Adrenal gland (tissue), 12 donors: ENCODE measurements around the gene COBLL1. TPM values are rescaled to one million over a fixed set of nuclear protein-coding genes. Genes with fewer than 3 reads are reported as not detected.

Source experiments
- DNase-seq, 7 donors: peaks; one replicate each; pipeline ENCODE4 v3.0.0-alpha.2; 2019 to 2020
- H3K27ac ChIP-seq, 5 donors: fragments of 200-600 bp; sonication (generic) in 4 of 5; 1 replicate in 3 of 5; 2 replicates in 2 of 5; pipeline versions ENCODE4 v1.5.1 to v1.8.0; 2016 to 2020; ENCODE audit warnings: mild to moderate bottlenecking in 1 of 5
- H3K27me3 ChIP-seq: fragments of 200-600 bp; 2 replicates; pipeline ENCODE4 v1.8.0; 2021
- H3K36me3 ChIP-seq, 2 donors: fragments of 200-600 bp; replicated peaks in 1 of 2; 1 replicate in 1 of 2; 2 replicates in 1 of 2; pipeline versions ENCODE4 v1.5.1 to v1.8.0; 2018 to 2022
- H3K4me1 ChIP-seq, 2 donors: fragments of 200-600 bp; replicated peaks in 1 of 2; 1 replicate in 1 of 2; 2 replicates in 1 of 2; pipeline versions ENCODE4 v1.5.1 to v1.8.0; 2018 to 2021
- H3K4me3 ChIP-seq, 4 donors: fragments of 200-600 bp; sonication (generic) in 3 of 4; one replicate each; pipeline ENCODE4 v1.5.1; 2016 to 2018
- H3K9me3 ChIP-seq, 3 donors: fragments of 200-600 bp; sonication (generic) in 1 of 3; replicated peaks in 1 of 3; 1 replicate in 2 of 3; 2 replicates in 1 of 3; pipeline versions ENCODE4 v1.5.1 to v1.8.0; 2016 to 2021
- POLR2A ChIP-seq, 2 donors: fragments of 450-650 bp; IDR thresholded peaks; one replicate each; pipeline ENCODE4 v1.6.1; 2017; ENCODE audit warnings: antibody characterized with exemption in 2 of 2, mild to moderate bottlenecking in 2 of 2, moderate library complexity in 1 of 2
- WGBS, 4 donors: extraction: QIAGEN DNeasy Blood & Tissue Kit in 2 of 4; methylation state at CpG; one replicate each; pipeline versions ENCODE4 v1.1.5 to v1.1.7; 2013 to 2017; 5-methylcytosine and 5-hydroxymethylcytosine counted together
- intact Hi-C, 2 donors: fragments of 100-400 bp; cut with DNase I; formaldehyde crosslinking; loops; one replicate each; pipeline versions ENCODE4 v1.14.1 to v1.15.0; 2022 to 2023
- polyA plus RNA-seq, 3 donors: library from polyadenylated mRNA; stranded (reverse); fragments of 200-250 nt in 2 of 3; fragments of 350-450 nt in 1 of 3; fragmentation: Illumina TruSeq in 1 of 3; extraction: RNeasy Lipid Tissue Mini Kit (QIAGEN cat#74804) in 1 of 3; gene quantifications; one replicate each; pipeline ENCODE4 v1.2.3, GENCODE V29; 2013 to 2014
- total RNA-seq, 9 donors: library from RNA; depleted of rRNA in 4 of 9; stranded (reverse); fragments of >200 nt in 4 of 9; fragments of 120-200 nt in 1 of 9; fragmentation: NEBNext Ultra II Directional in 1 of 9; extraction: Animal tissue kit (Norgen Biotek cat#: 25700) in 1 of 9; gene quantifications; one replicate each; pipeline versions ENCODE4 v1.1.0 to v1.2.4, GENCODE V29; 2013 to 2023
- TF ChIP-seq, protein P1 (sequence below), 6 experiments: fragments of 450-650 bp in 4 of 6; fragments of 200-600 bp in 2 of 6; sonication (generic) in 1 of 6; IDR thresholded peaks; 1 replicate in 5 of 6; 2 replicates in 1 of 6; pipeline versions ENCODE4 v1.5.1 to v1.8.0; 2016 to 2021; ENCODE audit warnings: antibody characterized with exemption in 6 of 6, mild to moderate bottlenecking in 2 of 6, moderate library complexity in 1 of 6
- donor health status: healthy with polysubstance abuse.
- donor health status: Bipolar disorder and iron deficiency.
- donor health status: DM: yes; HTN: yes; CAD: no.
- donor health status: DM: no; HTN: no; CAD: no.
- donor health status: DM: no; HTN: no; CAD: no.
- donor health status: DM: yes; HTN: yes; CAD: no.

Gene COBLL1
- total and polyA plus RNA-seq, 12 donors, result 25.8 to 365 (median 212) TPM

DNA sequence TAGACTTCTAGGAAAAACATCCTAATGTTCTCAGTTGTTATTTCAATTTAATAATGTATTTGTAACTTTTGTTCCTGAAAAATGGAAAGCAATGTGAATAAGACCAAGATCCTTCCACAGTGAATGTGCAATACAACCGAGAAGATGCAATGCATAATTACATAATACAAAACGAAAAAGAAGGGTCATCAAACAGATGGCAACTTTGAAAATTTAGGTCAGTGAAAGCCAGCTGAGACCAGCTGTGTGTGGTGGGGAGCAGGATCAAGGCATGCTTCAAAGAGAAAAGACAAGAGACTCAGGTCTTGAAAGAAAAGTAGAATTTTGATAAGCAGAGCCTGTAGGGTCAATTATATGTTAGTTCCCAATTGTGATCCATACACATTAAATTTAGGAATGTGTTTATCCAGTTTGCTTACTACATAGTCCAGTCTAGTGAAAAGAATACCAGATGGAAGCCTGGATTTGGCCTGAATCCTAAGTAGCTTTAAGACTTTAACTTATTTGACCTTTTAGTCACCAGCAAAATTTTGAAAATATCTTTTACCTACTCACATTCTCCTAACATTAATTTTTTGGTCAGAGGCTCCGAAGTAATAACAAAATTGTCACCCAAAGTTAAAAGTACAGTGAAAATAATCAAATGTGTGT lies 93.7 kb downstream of the COBLL1 start:
- DNase-seq, result no peak
- H3K27ac ChIP-seq, result no peak overlapping the region
- 54 to 60% (median 58%) methylated on average over 3 of the region's 3 CpGs for WGBS, 4 donors
- H3K4me3 ChIP-seq, result no peak overlapping the region
- H3K27me3 ChIP-seq, result no peaks in the 10 kb centered on the region
- no peaks in the 10 kb centered on the region for H3K36me3 ChIP-seq
- intact Hi-C loops, result no loop called here
- H3K9me3 ChIP-seq, result no peaks in the 10 kb centered on the region
- TF ChIP-seq, protein P1, sequence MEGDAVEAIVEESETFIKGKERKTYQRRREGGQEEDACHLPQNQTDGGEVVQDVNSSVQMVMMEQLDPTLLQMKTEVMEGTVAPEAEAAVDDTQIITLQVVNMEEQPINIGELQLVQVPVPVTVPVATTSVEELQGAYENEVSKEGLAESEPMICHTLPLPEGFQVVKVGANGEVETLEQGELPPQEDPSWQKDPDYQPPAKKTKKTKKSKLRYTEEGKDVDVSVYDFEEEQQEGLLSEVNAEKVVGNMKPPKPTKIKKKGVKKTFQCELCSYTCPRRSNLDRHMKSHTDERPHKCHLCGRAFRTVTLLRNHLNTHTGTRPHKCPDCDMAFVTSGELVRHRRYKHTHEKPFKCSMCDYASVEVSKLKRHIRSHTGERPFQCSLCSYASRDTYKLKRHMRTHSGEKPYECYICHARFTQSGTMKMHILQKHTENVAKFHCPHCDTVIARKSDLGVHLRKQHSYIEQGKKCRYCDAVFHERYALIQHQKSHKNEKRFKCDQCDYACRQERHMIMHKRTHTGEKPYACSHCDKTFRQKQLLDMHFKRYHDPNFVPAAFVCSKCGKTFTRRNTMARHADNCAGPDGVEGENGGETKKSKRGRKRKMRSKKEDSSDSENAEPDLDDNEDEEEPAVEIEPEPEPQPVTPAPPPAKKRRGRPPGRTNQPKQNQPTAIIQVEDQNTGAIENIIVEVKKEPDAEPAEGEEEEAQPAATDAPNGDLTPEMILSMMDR (IDR thresholded peaks at IDR 0.05), result no peak
- no peak for TF ChIP-seq POLR2A (IDR thresholded peaks at IDR 0.05)
- H3K4me1 ChIP-seq, result peaks cover 9 to 37% of the 10 kb centered on the region in 2 donors

DNA sequence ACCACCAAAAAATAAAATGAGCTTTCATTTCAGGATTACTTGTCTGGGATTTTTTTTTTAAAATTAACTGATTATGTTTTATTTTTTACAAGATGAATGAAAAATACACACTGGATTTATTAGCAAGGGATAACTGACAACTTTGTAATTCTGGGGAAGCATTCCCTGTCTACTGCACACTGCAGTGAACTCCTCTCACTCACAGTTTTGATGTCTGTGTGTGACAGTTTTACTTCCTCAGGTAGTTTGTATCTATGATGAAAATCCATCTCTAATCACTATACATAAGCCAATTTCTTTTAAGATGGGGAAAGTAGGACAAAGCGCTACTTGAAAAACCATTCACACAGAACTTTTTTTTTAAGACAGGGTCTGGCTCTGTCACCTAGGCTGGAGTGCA lies 94.5 kb downstream of the COBLL1 start:
- no peaks in the 10 kb centered on the region for H3K36me3 ChIP-seq
- peaks cover 15 to 43% of the 10 kb centered on the region in 2 donors for H3K4me1 ChIP-seq
- H3K9me3 ChIP-seq, result no peaks in the 10 kb centered on the region
- no peaks in the 10 kb centered on the region for H3K27me3 ChIP-seq
- intact Hi-C loops, result no loop called here
- 92 to 100% (median 96%) methylated on average over 1 of the region's 1 CpG for WGBS, 4 donors
- DNase-seq, result no peak
- no peak overlapping the region for H3K4me3 ChIP-seq
- H3K27ac ChIP-seq, result no peak overlapping the region
- no peak for TF ChIP-seq POLR2A (IDR thresholded peaks at IDR 0.05)
- TF ChIP-seq, protein P1 (IDR thresholded peaks at IDR 0.05), result no peak

DNA sequence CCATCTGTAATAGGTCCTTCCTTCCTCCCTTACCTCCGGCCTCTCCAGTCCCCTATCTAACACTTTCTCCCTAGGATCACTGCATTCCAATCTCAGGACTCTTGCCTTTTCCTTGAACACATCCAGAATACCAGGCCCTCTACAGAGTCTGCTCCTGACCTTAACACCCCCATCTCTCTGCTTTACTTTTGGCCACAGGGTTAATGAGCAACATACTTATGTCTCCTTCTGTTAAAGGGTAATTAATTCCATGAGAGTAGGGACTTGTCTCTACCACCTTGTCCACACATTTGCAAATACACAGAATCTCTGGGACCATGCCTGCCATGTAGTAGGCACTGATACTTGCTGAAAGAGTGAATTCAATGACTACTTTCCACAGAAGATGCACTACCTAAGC lies 94.9 kb downstream of the COBLL1 start:
- peaks cover 17 to 44% of the 10 kb centered on the region in 2 donors for H3K4me1 ChIP-seq
- no peaks in the 10 kb centered on the region for H3K9me3 ChIP-seq

DNA sequence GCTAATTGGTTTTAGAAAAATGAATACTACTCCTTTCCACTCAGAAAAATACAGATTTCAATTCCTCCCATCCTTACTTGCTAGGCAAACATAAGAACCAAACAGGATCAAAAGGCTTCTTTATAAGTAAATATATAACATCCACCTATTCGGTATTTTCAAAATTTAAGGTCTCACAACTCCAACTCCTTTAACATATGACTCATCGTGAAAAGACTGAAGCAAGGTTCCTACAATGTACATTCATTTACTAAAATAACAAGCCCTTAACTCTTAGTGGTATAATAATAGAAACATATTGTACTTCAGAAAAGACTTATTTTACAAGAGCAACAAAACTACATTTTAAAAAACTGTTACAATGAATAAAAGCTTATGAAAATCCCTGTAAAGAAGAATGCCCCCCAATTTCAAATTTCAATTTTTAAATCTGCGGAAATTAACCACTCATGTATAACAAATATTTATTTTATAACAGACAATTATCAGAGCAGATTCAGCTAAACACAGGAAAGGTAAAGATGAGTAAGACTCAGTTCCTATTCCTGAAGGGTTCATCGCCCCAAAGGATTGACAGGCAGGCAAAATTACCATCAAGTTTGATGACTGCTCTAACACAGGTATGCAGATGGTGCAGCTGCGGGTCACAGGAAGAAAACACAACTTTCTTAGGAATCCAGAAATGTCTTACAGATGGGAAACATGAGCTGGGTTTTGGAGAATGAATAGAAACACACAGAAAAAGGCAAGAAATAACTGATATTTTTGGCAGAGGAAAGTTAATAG lies 96.4 kb downstream of the COBLL1 start:
- no peak overlapping the region for H3K4me3 ChIP-seq
- 75 to 82% (median 78%) methylated on average over 5 of the region's 5 CpGs for WGBS, 4 donors
- peaks cover 22 to 40% of the 10 kb centered on the region in 2 donors for H3K4me1 ChIP-seq
- no peaks in the 10 kb centered on the region for H3K36me3 ChIP-seq
- intact Hi-C loops, result no loop called here
- DNase-seq, result no peak
- no peaks in the 10 kb centered on the region for H3K27me3 ChIP-seq
- peak overlapping the region in 1 of 5 donors; percentile 9 for H3K27ac ChIP-seq
- TF ChIP-seq POLR2A (IDR thresholded peaks at IDR 0.05), result no peak
- TF ChIP-seq, protein P1 (IDR thresholded peaks at IDR 0.05), result no peak
- H3K9me3 ChIP-seq, result no peaks in the 10 kb centered on the region

More for the DNA sequence above, 94.9 kb downstream of the COBLL1 start:
- Histone ChIP-seq H3K27me3 (no peaks in the 10 kb centered on the region), H3K36me3 (no peaks in the 10 kb centered on the region), H3K27ac (peak overlapping the region in 1 of 5 donors; percentile 25), H3K4me3 (no peak overlapping the region)
- WGBS, 4 donors, result 67 to 86% (median 77%) methylated on average over 1 of the region's 1 CpG
- TF ChIP-seq, protein P1 (IDR thresholded peaks at IDR 0.05), result no peak
- TF ChIP-seq POLR2A (IDR thresholded peaks at IDR 0.05), result no peak
- intact Hi-C loops, result no loop called here
- DNase-seq, result no peak
